GM12865 (cell line): ENCODE results near the gene SEMA6C.
"Not testable (repeated sequence)": the region's sequence is repeated elsewhere in the genome, so short reads cannot be mapped to it uniquely, and the experiment has no call there.

Experiments
- DNase-seq: peaks from one replicate; pipeline ENCODE4 v3.0.0; 2010; ENCODE audit warnings: low read depth
- H3K4me3 ChIP-seq: 2 replicates; pipeline ENCODE4 v1.5.1; 2011; ENCODE audit warnings: mild to moderate bottlenecking, low read depth, low read length, control low read depth
- CTCF ChIP-seq: IDR thresholded peaks from 2 replicates; pipeline ENCODE4 v1.5.1; 2011; ENCODE audit warnings: low read length, control low read depth, low read depth, inconsistent platforms; ENCODE audit not compliant: insufficient read depth; ENCODE audit errors: missing control alignments

Gene SEMA6C, protein sequence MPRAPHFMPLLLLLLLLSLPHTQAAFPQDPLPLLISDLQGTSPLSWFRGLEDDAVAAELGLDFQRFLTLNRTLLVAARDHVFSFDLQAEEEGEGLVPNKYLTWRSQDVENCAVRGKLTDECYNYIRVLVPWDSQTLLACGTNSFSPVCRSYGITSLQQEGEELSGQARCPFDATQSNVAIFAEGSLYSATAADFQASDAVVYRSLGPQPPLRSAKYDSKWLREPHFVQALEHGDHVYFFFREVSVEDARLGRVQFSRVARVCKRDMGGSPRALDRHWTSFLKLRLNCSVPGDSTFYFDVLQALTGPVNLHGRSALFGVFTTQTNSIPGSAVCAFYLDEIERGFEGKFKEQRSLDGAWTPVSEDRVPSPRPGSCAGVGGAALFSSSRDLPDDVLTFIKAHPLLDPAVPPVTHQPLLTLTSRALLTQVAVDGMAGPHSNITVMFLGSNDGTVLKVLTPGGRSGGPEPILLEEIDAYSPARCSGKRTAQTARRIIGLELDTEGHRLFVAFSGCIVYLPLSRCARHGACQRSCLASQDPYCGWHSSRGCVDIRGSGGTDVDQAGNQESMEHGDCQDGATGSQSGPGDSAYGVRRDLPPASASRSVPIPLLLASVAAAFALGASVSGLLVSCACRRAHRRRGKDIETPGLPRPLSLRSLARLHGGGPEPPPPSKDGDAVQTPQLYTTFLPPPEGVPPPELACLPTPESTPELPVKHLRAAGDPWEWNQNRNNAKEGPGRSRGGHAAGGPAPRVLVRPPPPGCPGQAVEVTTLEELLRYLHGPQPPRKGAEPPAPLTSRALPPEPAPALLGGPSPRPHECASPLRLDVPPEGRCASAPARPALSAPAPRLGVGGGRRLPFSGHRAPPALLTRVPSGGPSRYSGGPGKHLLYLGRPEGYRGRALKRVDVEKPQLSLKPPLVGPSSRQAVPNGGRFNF

GRCh38 chr1:151146412-151147131, at the start of gene SEMA6C:
TSS of gene SEMA6C (minus strand) at chr1:151146631. CDS start at chr1:151142621, 4,010 bp downstream.
- DNase-seq = peak; percentile 85
- peak within 1 kb of the TSS; percentile 55 for H3K4me3 ChIP-seq
- no peak for TF ChIP-seq CTCF

DNA sequence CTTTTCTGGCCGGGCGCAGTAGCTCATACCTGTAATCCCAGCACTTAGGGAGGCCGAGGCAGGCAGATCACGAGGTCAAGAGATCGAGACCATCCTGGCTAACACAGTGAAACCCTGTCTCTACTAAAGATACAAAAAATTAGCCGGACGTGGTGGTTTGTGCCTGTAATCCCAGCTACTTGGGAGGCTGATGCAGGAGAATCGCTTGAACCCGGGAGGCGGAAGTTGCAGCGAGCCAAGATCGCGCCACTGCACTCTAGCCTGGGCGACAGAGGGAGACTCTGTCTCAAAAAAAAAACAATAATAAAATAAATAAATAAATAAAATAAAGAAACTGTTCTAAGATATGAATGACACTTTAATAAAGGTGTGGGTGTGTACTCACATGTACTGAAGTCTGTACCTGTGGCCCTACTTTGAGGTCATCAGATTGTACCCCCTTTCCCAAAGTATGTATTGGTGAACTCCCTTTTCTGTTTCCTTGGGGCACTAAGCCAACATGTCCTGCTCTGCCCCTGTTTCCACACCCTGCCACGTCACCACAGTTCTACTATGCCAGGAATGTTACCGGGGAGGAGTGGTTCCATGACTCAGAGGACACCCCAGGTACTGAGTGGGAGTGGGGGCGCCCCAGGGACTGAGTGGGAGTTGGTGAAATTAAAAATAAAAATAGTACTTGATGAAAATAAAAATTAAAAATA, 48.6 kb upstream of the SEMA6C start:
- H3K4me3 ChIP-seq, DNase-seq: not testable (repeated sequence)

DNA sequence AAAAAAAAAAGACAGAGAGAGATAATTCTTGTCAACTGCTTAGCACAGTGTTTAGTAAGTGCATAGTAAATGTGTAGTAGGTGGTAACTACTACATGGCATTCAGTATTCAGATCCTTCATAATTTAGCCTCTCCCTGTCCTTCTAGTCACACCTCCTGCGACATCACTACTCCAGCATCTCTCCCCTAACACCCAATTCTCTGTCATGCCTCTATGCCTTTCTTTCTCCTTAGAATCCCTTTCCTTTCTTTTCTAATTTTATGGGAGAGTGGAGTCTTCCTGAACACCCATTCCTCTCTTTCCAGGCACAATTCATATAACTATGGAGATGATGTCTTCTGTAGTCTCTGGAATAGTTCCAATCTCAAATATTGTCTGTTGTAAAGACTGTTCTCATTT, 47.4 kb upstream of the SEMA6C start:
- H3K4me3 ChIP-seq = no peak overlapping the region
- no peak for TF ChIP-seq CTCF

DNA sequence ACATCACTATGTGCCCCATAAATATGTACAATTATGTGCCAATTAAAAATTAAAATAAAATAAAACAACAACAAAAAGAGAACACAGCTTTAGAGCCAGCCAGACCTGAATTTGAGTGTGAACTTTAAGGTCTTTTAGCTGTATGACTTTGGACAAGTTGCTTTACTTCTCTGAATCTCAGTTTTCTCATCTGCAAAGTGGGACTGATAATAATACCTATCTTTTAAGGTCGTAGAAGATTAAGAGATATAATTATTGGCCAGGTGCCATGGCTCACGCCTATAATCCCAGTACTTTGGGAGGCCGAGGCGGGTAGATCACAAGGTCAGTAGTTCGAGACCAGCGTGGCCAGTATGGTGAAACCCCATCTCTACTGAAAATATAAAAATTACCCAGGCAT, 46.9 kb upstream of the SEMA6C start:
- DNase-seq = no peak
- no peak for TF ChIP-seq CTCF
- no peak overlapping the region for H3K4me3 ChIP-seq

More for the DNA sequence above, 47.4 kb upstream of the SEMA6C start:
- no peak for DNase-seq

- no peak overlapping the region for H3K4me3 ChIP-seq
- TF ChIP-seq CTCF = no peak
Observed at GRCh38 chr1:151192047-151192446, 45.6 kb upstream of the SEMA6C start.

GRCh38 chr1:151189637-151190445, 43.4 kb upstream of the SEMA6C start, which contains the start of gene VPS72:
TSS of gene VPS72 (minus strand) at chr1:151190197. CDS start at chr1:151190121, 76 bp downstream.
- DNase-seq = peak; percentile 94
- H3K4me3 ChIP-seq = peak within 1 kb of the TSS; percentile 76
- no peak for TF ChIP-seq CTCF

More at GRCh38 chr1:151192047-151192446, 45.6 kb upstream of the SEMA6C start:
- DNase-seq = no peak

- H3K4me3 ChIP-seq = peak overlapping the region; percentile 76
- DNase-seq = not testable (repeated sequence)
Observed at GRCh38 chr1:151188667-151189066, 42.2 kb upstream of the SEMA6C start.
